Loucy (cell line): ENCODE data around the gene CAMTA1.

ENCODE experiments used
- H2AFZ ChIP-seq: fragments of 200-600 bp; sonication (generic); 2 replicates; pipeline ENCODE4 v1.6.0; 2016; ENCODE audit warnings: antibody characterized with exemption, mild to moderate bottlenecking, low read length, moderate library complexity
- H3F3A ChIP-seq: fragments of 200-600 bp; 2 replicates; pipeline ENCODE4 v1.6.0; 2016; ENCODE audit warnings: antibody characterized with exemption, low read depth, mild to moderate bottlenecking
- H3K27me3 ChIP-seq: fragments of 200-600 bp; sonication (generic); 2 replicates; pipeline ENCODE4 v1.6.1; 2014; ENCODE audit warnings: low read length, mild to moderate bottlenecking; ENCODE audit not compliant: insufficient read depth, poor library complexity, severe bottlenecking
- H3K36me3 ChIP-seq: fragments of 200-600 bp; sonication (generic); 2 replicates; pipeline ENCODE4 v1.6.1; 2016; ENCODE audit warnings: low read length; ENCODE audit not compliant: insufficient read depth
- H3K4me1 ChIP-seq: fragments of 200-600 bp; sonication (generic); 2 replicates; pipeline ENCODE4 v1.5.1; 2014; ENCODE audit warnings: low read length, mild to moderate bottlenecking; ENCODE audit not compliant: insufficient read depth, poor library complexity, severe bottlenecking
- H3K4me2 ChIP-seq: fragments of 200-600 bp; sonication (generic); 2 replicates; pipeline ENCODE4 v1.6.0; 2014; ENCODE audit warnings: antibody characterized with exemption, low read length, low read depth, mild to moderate bottlenecking; ENCODE audit not compliant: poor library complexity, severe bottlenecking
- H3K4me3 ChIP-seq: fragments of 200-600 bp; sonication (generic); 2 replicates; pipeline ENCODE4 v1.5.1; 2014; ENCODE audit warnings: low read length, mild to moderate bottlenecking, mixed read lengths; ENCODE audit not compliant: poor library complexity, severe bottlenecking
- H3K79me2 ChIP-seq: fragments of 200-600 bp; sonication (generic); 2 replicates; pipeline ENCODE4 v1.6.1; 2014; ENCODE audit warnings: low read length; ENCODE audit not compliant: insufficient read depth
- H3K9ac ChIP-seq: fragments of 200-600 bp; sonication (generic); 2 replicates; pipeline ENCODE4 v1.6.0; 2014; ENCODE audit warnings: mild to moderate bottlenecking, low read depth, low read length, moderate library complexity; ENCODE audit not compliant: poor library complexity, severe bottlenecking
- H3K9me2 ChIP-seq: fragments of 200-600 bp; sonication (generic); replicated peaks from 2 replicates; pipeline ENCODE4 v1.6.1; 2016; ENCODE audit warnings: low read depth, low read length, mixed read lengths
- H3K9me3 ChIP-seq: fragments of 200-600 bp; sonication (generic); 2 replicates; pipeline ENCODE4 v1.6.1; 2014; ENCODE audit warnings: mild to moderate bottlenecking, antibody characterized with exemption, low read length, low read depth; ENCODE audit not compliant: insufficient read depth
- H4K20me1 ChIP-seq: fragments of 200-600 bp; sonication (generic); 2 replicates; pipeline ENCODE4 v1.6.0; 2014; ENCODE audit warnings: antibody characterized with exemption, low read length, mild to moderate bottlenecking; ENCODE audit not compliant: insufficient read depth, poor library complexity, severe bottlenecking
- CTCF ChIP-seq: fragments of 200-600 bp; sonication (generic); conservative IDR thresholded peaks from 2 replicates; pipeline ENCODE4 v1.5.1; 2014; ENCODE audit warnings: mild to moderate bottlenecking, antibody characterized with exemption, low read length
- EZH2phosphoT487 ChIP-seq: fragments of 200-600 bp; IDR thresholded peaks from 2 replicates; pipeline ENCODE4 v1.6.1; 2018; ENCODE audit warnings: antibody characterized with exemption, mild to moderate bottlenecking, moderate library complexity, borderline replicate concordance

Gene CAMTA1

GRCh38 chr1:7768583-7768982, 983.3 kb downstream of the CAMTA1 start:
- no peak for TF ChIP-seq EZH2phosphoT487
- TF ChIP-seq CTCF, result 0 out of 2 replicates have a peak, but pooled peaks have one; percentile 9
- no peak overlapping the region for H3K9ac ChIP-seq
- no peaks in the 10 kb centered on the region for H3K27me3 ChIP-seq
- H4K20me1 ChIP-seq, result peaks cover 13% of the 10 kb centered on the region
- H3K4me3 ChIP-seq, result no peak overlapping the region
- H3K79me2 ChIP-seq, result peaks cover 24% of the 10 kb centered on the region
- H3K36me3 ChIP-seq, result no peaks in the 10 kb centered on the region
- peak overlapping the region; percentile 12 for H3K4me2 ChIP-seq
- H2AFZ ChIP-seq, result peak overlapping the region; percentile 63
- H3F3A ChIP-seq, result no peaks in the 10 kb centered on the region
- H3K9me2 ChIP-seq, result no peaks in the 10 kb centered on the region
- H3K9me3 ChIP-seq, result no peaks in the 10 kb centered on the region
- H3K4me1 ChIP-seq, result peaks cover 37% of the 10 kb centered on the region

GRCh38 chr1:7769673-7770412, 984.6 kb downstream of the CAMTA1 start:
- Histone ChIP-seq H3K4me3 (no peak overlapping the region), H4K20me1 (peaks cover 13% of the 10 kb centered on the region), H2AFZ (no peak overlapping the region), H3K9ac (no peak overlapping the region), H3F3A (no peaks in the 10 kb centered on the region), H3K4me1 (peaks cover 37% of the 10 kb centered on the region), H3K9me3 (no peaks in the 10 kb centered on the region), H3K27me3 (no peaks in the 10 kb centered on the region), H3K9me2 (no peaks in the 10 kb centered on the region), H3K79me2 (peaks cover 34% of the 10 kb centered on the region), H3K36me3 (no peaks in the 10 kb centered on the region), H3K4me2 (peak overlapping the region; percentile 76)
- TF ChIP-seq EZH2phosphoT487 (no peak), CTCF (no peak)

GRCh38 chr1:7770669-7770996, 985.4 kb downstream of the CAMTA1 start:
- peak overlapping the region; percentile 86 for H3K9ac ChIP-seq
- H3K4me3 ChIP-seq, result peak overlapping the region; percentile 97
- H3K4me1 ChIP-seq, result peaks cover 37% of the 10 kb centered on the region
- H4K20me1 ChIP-seq, result peaks cover 13% of the 10 kb centered on the region
- TF ChIP-seq EZH2phosphoT487 (no peak), CTCF (no peak)
- H3K9me3 ChIP-seq, result no peaks in the 10 kb centered on the region
- H2AFZ ChIP-seq, result peak overlapping the region; percentile 90
- H3K9me2 ChIP-seq, result no peaks in the 10 kb centered on the region
- peak overlapping the region; percentile 76 for H3K4me2 ChIP-seq
- H3F3A ChIP-seq, result no peaks in the 10 kb centered on the region
- H3K36me3 ChIP-seq, result no peaks in the 10 kb centered on the region
- H3K79me2 ChIP-seq, result peaks cover 37% of the 10 kb centered on the region
- no peaks in the 10 kb centered on the region for H3K27me3 ChIP-seq
